PC-9 (cell line): ENCODE measurements around the gene MALRD1. TPM values are rescaled to one million over a fixed set of nuclear protein-coding genes. Genes with fewer than 3 reads are reported as not detected.

ENCODE experiments used
- BruUV-seq: library from RNA; stranded (reverse); fragments of 400-500 nt; replicated peaks from 2 replicates; lab custom pipeline; 2021; lab: Mats Ljungman, UMichigan
- CTCF ChIA-PET: fragments of 300-600 bp; sonication (Branson Sonifier 250); formaldehyde crosslinking; loops from one replicate; lab custom pipeline; 2022; ENCODE audit warnings: antibody characterized with exemption; lab: Charles Lee
- POLR2A ChIA-PET: fragments of 300-600 bp; sonication (Branson Sonifier 250); formaldehyde crosslinking; loops from one replicate; lab custom pipeline; 2022; ENCODE audit warnings: antibody characterized with exemption; ENCODE audit not compliant: unreplicated experiment; lab: Charles Lee
- DNase-seq, 2 experiments: peaks; one replicate each; pipeline versions ENCODE4 v3.0.0 to v3.0.0-alpha.2; 2015 to 2022; ENCODE audit warnings: mixed read lengths in 1 of 2
- H2AFZ ChIP-seq: fragments of 200-600 bp; sonication (generic); 2 replicates; pipeline ENCODE4 v1.8.1; 2017; ENCODE audit warnings: antibody characterized with exemption
- H3F3A ChIP-seq: fragments of 200-600 bp; sonication (generic); 2 replicates; pipeline ENCODE4 v1.8.1; 2017; ENCODE audit warnings: antibody characterized with exemption, mild to moderate bottlenecking, low read depth; ENCODE audit not compliant: insufficient read depth
- H3K27ac ChIP-seq: fragments of 200-600 bp; sonication (generic); 2 replicates; pipeline ENCODE4 v1.6.1; 2016; ENCODE audit warnings: mixed run types
- H3K27me3 ChIP-seq: fragments of 200-600 bp; sonication (generic); 2 replicates; pipeline ENCODE4 v1.6.1; 2016; ENCODE audit warnings: low read depth, mixed run types; ENCODE audit not compliant: insufficient read depth
- H3K36me3 ChIP-seq: fragments of 200-600 bp; sonication (generic); 2 replicates; pipeline ENCODE4 v1.6.1; 2016; ENCODE audit warnings: low read depth, mixed run types
- H3K4me1 ChIP-seq: fragments of 200-600 bp; sonication (generic); replicated peaks from 2 replicates; pipeline ENCODE4 v1.6.1; 2016; ENCODE audit warnings: mixed run types; ENCODE audit not compliant: insufficient read depth
- H3K4me2 ChIP-seq: fragments of 200-600 bp; sonication (generic); 2 replicates; pipeline ENCODE4 v1.6.1; 2017; ENCODE audit warnings: mixed run types
- H3K4me3 ChIP-seq: fragments of 200-600 bp; sonication (generic); 2 replicates; pipeline ENCODE4 v1.6.1; 2016; ENCODE audit warnings: mixed run types
- H3K79me2 ChIP-seq: fragments of 200-600 bp; sonication (generic); 2 replicates; pipeline ENCODE4 v1.6.1; 2017; ENCODE audit warnings: low read depth, mixed run types
- H3K9me2 ChIP-seq: fragments of 200-600 bp; sonication (generic); 2 replicates; pipeline ENCODE4 v1.8.1; 2017; ENCODE audit warnings: mild to moderate bottlenecking; ENCODE audit not compliant: insufficient read depth
- H3K9me3 ChIP-seq: fragments of 200-600 bp; sonication (generic); 2 replicates; pipeline ENCODE4 v1.8.1; 2016; ENCODE audit warnings: low read depth; ENCODE audit not compliant: insufficient read depth
- H4K20me1 ChIP-seq: fragments of 200-600 bp; sonication (generic); 2 replicates; pipeline ENCODE4 v1.8.1; 2017; ENCODE audit not compliant: insufficient read depth
- EZH2 ChIP-seq: fragments of 200-600 bp; sonication (generic); IDR thresholded peaks from 2 replicates; pipeline ENCODE4 v1.8.0; 2017; ENCODE audit warnings: antibody characterized with exemption, low read depth
- intact Hi-C: fragments of 100-400 bp; cut with micrococcal nuclease; formaldehyde crosslinking; loops from one replicate; pipeline ENCODE4 v1.10.0; 2022; ENCODE audit not compliant: unreplicated experiment
- total RNA-seq: library from RNA; stranded (reverse); gene quantifications from 2 replicates; pipeline ENCODE4 v1.2.3, GENCODE V29; 2021
- TF ChIP-seq, protein P1 (sequence below): fragments of 200-600 bp; sonication (generic); conservative IDR thresholded peaks from 2 replicates; pipeline ENCODE4 v1.6.1; 2017; ENCODE audit warnings: mixed run types, antibody characterized with exemption, mild to moderate bottlenecking, moderate library complexity

MALRD1 gene
- total RNA-seq, 1 experiment from 2014 or later, result not detected

DNA sequence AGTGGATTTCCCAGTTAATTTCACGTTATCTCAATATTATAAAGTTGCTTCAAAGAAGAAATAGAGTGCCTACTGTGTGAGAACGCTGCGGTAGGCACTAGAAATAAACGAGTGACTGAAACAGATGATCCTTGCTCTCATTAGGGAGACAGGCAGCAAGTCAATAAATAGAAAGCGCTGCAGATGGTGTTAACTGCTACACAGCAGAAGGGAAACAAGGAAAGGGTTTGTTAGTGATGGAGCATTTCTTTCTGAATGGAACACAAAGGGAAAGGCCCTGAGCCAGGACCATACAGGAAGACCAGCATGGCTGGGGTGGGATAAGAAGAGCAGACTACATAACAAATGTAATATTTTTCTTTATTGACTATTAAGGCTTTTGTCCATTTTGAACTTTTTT lies 235.2 kb downstream of the MALRD1 start:
- H4K20me1 ChIP-seq, result no peaks in the 10 kb centered on the region
- no peaks in the 10 kb centered on the region for H3F3A ChIP-seq
- no peak overlapping the region for H3K4me2 ChIP-seq
- TF ChIP-seq, protein P1, sequence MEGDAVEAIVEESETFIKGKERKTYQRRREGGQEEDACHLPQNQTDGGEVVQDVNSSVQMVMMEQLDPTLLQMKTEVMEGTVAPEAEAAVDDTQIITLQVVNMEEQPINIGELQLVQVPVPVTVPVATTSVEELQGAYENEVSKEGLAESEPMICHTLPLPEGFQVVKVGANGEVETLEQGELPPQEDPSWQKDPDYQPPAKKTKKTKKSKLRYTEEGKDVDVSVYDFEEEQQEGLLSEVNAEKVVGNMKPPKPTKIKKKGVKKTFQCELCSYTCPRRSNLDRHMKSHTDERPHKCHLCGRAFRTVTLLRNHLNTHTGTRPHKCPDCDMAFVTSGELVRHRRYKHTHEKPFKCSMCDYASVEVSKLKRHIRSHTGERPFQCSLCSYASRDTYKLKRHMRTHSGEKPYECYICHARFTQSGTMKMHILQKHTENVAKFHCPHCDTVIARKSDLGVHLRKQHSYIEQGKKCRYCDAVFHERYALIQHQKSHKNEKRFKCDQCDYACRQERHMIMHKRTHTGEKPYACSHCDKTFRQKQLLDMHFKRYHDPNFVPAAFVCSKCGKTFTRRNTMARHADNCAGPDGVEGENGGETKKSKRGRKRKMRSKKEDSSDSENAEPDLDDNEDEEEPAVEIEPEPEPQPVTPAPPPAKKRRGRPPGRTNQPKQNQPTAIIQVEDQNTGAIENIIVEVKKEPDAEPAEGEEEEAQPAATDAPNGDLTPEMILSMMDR, result no peak
- TF ChIP-seq EZH2, result no peak
- H3K36me3 ChIP-seq, result no peaks in the 10 kb centered on the region
- no peaks in the 10 kb centered on the region for H3K4me1 ChIP-seq
- H3K79me2 ChIP-seq, result no peaks in the 10 kb centered on the region
- no TSS peak for BruUV-seq
- ChIA-PET CTCF (no interaction called here), POLR2A (no interaction called here)
- no peaks in the 10 kb centered on the region for H3K9me3 ChIP-seq
- intact Hi-C loops, result no loop called here
- no peaks in the 10 kb centered on the region for H3K9me2 ChIP-seq
- H3K27ac ChIP-seq, result no peak overlapping the region
- no peaks in the 10 kb centered on the region for H3K27me3 ChIP-seq
- no peak overlapping the region for H3K4me3 ChIP-seq
- H2AFZ ChIP-seq, result no peak overlapping the region
- no peak for DNase-seq

DNA sequence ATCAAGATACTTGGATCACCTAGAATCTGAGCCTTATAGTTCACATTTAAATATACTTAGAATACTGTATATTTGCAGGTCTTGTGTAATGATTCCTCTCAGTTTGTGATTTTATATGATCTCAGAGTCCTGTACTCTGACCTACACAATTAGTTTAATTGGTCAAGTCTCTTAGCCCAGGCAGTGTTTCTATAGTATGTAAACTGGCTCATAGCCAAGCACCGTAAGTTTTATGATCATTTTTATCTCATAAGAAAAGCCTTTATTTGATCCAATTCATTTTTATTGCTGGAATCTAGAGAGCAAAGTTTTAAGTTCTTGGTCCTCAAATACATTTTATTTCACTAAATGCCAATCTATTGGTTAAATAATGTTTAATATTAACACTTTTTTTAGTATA lies 242.2 kb downstream of the MALRD1 start:
- H3F3A ChIP-seq, result no peaks in the 10 kb centered on the region
- no peaks in the 10 kb centered on the region for H3K9me2 ChIP-seq
- DNase-seq, result no peak
- H3K79me2 ChIP-seq, result no peaks in the 10 kb centered on the region
- H3K4me2 ChIP-seq, result no peak overlapping the region
- no peaks in the 10 kb centered on the region for H4K20me1 ChIP-seq
- H2AFZ ChIP-seq, result no peak overlapping the region
- BruUV-seq, result no TSS peak
- intact Hi-C loops, result no loop called here
- POLR2A ChIA-PET, result no interaction called here
- H3K4me3 ChIP-seq, result no peak overlapping the region
- no peaks in the 10 kb centered on the region for H3K9me3 ChIP-seq
- H3K27ac ChIP-seq, result no peak overlapping the region
- no peaks in the 10 kb centered on the region for H3K36me3 ChIP-seq
- TF ChIP-seq, protein P1, result no peak
- no peak for TF ChIP-seq EZH2
- H3K4me1 ChIP-seq, result no peaks in the 10 kb centered on the region
- CTCF ChIA-PET, result no interaction called here
- H3K27me3 ChIP-seq, result no peaks in the 10 kb centered on the region

DNA sequence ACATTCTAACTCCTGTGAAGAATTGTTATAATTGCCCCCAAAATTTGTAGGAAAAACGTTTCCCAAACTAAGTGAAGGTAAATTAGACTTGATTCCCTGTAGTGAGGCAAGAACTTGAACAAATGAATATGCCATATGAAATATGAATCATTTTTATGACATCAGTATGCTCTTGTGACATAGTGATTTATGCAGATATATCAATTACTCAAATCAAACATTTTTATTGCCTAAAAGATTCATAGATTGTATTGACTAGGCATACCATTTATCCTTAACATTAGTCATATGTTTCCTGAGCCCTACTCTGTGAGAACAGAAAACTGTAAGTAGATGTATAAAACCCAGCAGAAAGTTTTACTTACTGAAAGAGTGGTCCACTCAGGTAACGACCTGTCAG lies 245.6 kb downstream of the MALRD1 start:
- ChIA-PET POLR2A (no interaction called here), CTCF (no interaction called here)
- Histone ChIP-seq H3K36me3 (no peaks in the 10 kb centered on the region), H3K27ac (no peak overlapping the region), H4K20me1 (no peaks in the 10 kb centered on the region), H3K4me2 (no peak overlapping the region), H3K4me1 (no peaks in the 10 kb centered on the region), H3K9me3 (no peaks in the 10 kb centered on the region), H3F3A (no peaks in the 10 kb centered on the region), H2AFZ (no peak overlapping the region), H3K4me3 (no peak overlapping the region), H3K79me2 (no peaks in the 10 kb centered on the region), H3K9me2 (no peaks in the 10 kb centered on the region), H3K27me3 (no peaks in the 10 kb centered on the region)
- intact Hi-C loops, result no loop called here
- no TSS peak for BruUV-seq
- DNase-seq, result no peak
- TF ChIP-seq, protein P1, result no peak
- no peak for TF ChIP-seq EZH2
